H9 (cell line): Measurements from ENCODE around the gene EZH1. TPM values are rescaled to one million over a fixed set of nuclear protein-coding genes. Genes with fewer than 3 reads are reported as not detected.
"Not testable (repeated sequence)": the region's sequence is repeated elsewhere in the genome, so short reads cannot be mapped to it uniquely, and the experiment has no call there.

Source experiments
- DNase-seq: peaks from one replicate; pipeline ENCODE4 v3.0.0-alpha.2; 2017
- H2AFZ ChIP-seq: one replicate; pipeline ENCODE4 v1.6.1; 2013; ENCODE audit warnings: mild to moderate bottlenecking, low read length, control low read depth, moderate library complexity
- H2AK5ac ChIP-seq: 2 replicates; pipeline ENCODE4 v1.6.1; 2013; ENCODE audit warnings: low read length, control low read depth, mixed read lengths; ENCODE audit not compliant: insufficient read length
- H2BK120ac ChIP-seq: one replicate; pipeline ENCODE4 v1.6.1; 2013; ENCODE audit warnings: low read depth, mild to moderate bottlenecking, low read length, control low read depth, inconsistent platforms; ENCODE audit not compliant: poor library complexity, severe bottlenecking
- H2BK12ac ChIP-seq: 2 replicates; pipeline ENCODE4 v1.6.1; 2013; ENCODE audit warnings: low read length, control low read depth, mixed read lengths, low read depth; ENCODE audit not compliant: insufficient read length
- H2BK15ac ChIP-seq: 2 replicates; pipeline ENCODE4 v1.6.1; 2013; ENCODE audit warnings: low read depth, low read length, control low read depth
- H2BK20ac ChIP-seq: one replicate; pipeline ENCODE4 v1.6.1; 2013; ENCODE audit warnings: low read depth, mild to moderate bottlenecking, low read length, control low read depth, inconsistent platforms; ENCODE audit not compliant: poor library complexity, severe bottlenecking
- H2BK5ac ChIP-seq: 2 replicates; pipeline ENCODE4 v1.6.1; 2013; ENCODE audit warnings: low read length, control low read depth, mixed read lengths; ENCODE audit not compliant: insufficient read length
- H3K14ac ChIP-seq: 2 replicates; pipeline ENCODE4 v1.6.1; 2013; ENCODE audit warnings: low read length, control low read depth; ENCODE audit not compliant: insufficient read depth
- H3K18ac ChIP-seq: 2 replicates; pipeline ENCODE4 v1.6.1; 2013; ENCODE audit warnings: low read depth, mild to moderate bottlenecking, mixed read lengths, low read length, control low read depth; ENCODE audit not compliant: insufficient read length
- H3K23ac ChIP-seq: 2 replicates; pipeline ENCODE4 v1.6.1; 2013; ENCODE audit warnings: low read length, control low read depth, mixed read lengths, low read depth; ENCODE audit not compliant: insufficient read length
- H3K23me2 ChIP-seq: 2 replicates; pipeline ENCODE4 v1.6.1; 2013; ENCODE audit warnings: low read depth, mild to moderate bottlenecking, mixed read lengths, low read length, control low read depth; ENCODE audit not compliant: insufficient read length, poor library complexity, severe bottlenecking
- H3K27ac ChIP-seq: 2 replicates; pipeline ENCODE4 v1.5.1; 2013; ENCODE audit warnings: low read length, control low read depth, mixed read lengths, low read depth; ENCODE audit not compliant: insufficient read length
- H3K27me3 ChIP-seq: 2 replicates; pipeline ENCODE4 v1.6.1; 2013; ENCODE audit warnings: low read length, control low read depth, inconsistent platforms; ENCODE audit not compliant: insufficient read depth
- H3K4ac ChIP-seq: 2 replicates; pipeline ENCODE4 v1.6.1; 2013; ENCODE audit warnings: low read depth, mild to moderate bottlenecking, control low read depth, inconsistent platforms, low read length, moderate library complexity
- H3K4me1 ChIP-seq: 2 replicates; pipeline ENCODE4 v1.6.1; 2013; ENCODE audit warnings: low read length, control low read depth, inconsistent platforms; ENCODE audit not compliant: insufficient read depth
- H3K4me2 ChIP-seq: 2 replicates; pipeline ENCODE4 v1.6.1; 2013; ENCODE audit warnings: low read length, control low read depth, mixed read lengths; ENCODE audit not compliant: insufficient read length, insufficient read depth
- H3K56ac ChIP-seq: 2 replicates; pipeline ENCODE4 v1.6.1; 2013; ENCODE audit warnings: low read depth, mild to moderate bottlenecking, mixed read lengths, low read length, control low read depth; ENCODE audit not compliant: insufficient read length
- H3K79me1 ChIP-seq: 2 replicates; pipeline ENCODE4 v1.6.1; 2013; ENCODE audit warnings: low read depth, mild to moderate bottlenecking, moderate library complexity, low read length, control low read depth, inconsistent platforms; ENCODE audit not compliant: insufficient read depth, poor library complexity, severe bottlenecking
- H3K79me2 ChIP-seq: 2 replicates; pipeline ENCODE4 v1.6.1; 2013; ENCODE audit warnings: low read length, control low read depth, inconsistent platforms; ENCODE audit not compliant: insufficient read depth
- H3K9ac ChIP-seq: 2 replicates; pipeline ENCODE4 v1.6.1; 2013; ENCODE audit warnings: low read length, control low read depth, mixed read lengths; ENCODE audit not compliant: insufficient read length; ENCODE audit errors: extremely low read depth
- H3K9me3 ChIP-seq: one replicate; pipeline ENCODE4 v1.6.1; 2013; ENCODE audit warnings: low read depth, low read length, inconsistent platforms; ENCODE audit not compliant: control insufficient read depth
- H3T11ph ChIP-seq: one replicate; pipeline ENCODE4 v1.6.1; 2013; ENCODE audit warnings: mild to moderate bottlenecking, low read length, control low read depth, inconsistent platforms
- H4K20me1 ChIP-seq: one replicate; pipeline ENCODE4 v1.6.1; 2013; ENCODE audit not compliant: control insufficient read depth, insufficient read length, insufficient read depth
- H4K5ac ChIP-seq: 2 replicates; pipeline ENCODE4 v1.6.1; 2013; ENCODE audit warnings: low read depth, mild to moderate bottlenecking, mixed read lengths, low read length, control low read depth; ENCODE audit not compliant: insufficient read length
- H4K8ac ChIP-seq: replicated peaks from 2 replicates; pipeline ENCODE4 v1.6.1; 2013; ENCODE audit warnings: low read length, control low read depth, mixed read lengths, low read depth; ENCODE audit not compliant: insufficient read length
- H4K91ac ChIP-seq: 2 replicates; pipeline ENCODE4 v1.6.1; 2013; ENCODE audit warnings: low read depth, mild to moderate bottlenecking, moderate library complexity, mixed read lengths, low read length, control low read depth; ENCODE audit not compliant: insufficient read length
- H3K27ac Mint-ChIP-seq, 3 experiments: 2 replicates in 2 of 3; 3 replicates in 1 of 3; pipeline ENCODE4 v1.8.0; 2020 to 2021; ENCODE audit warnings: mixed read lengths in 3 of 3, mild to moderate bottlenecking in 1 of 3, moderate library complexity in 1 of 3
- H3K27me3 Mint-ChIP-seq: 2 replicates; pipeline ENCODE4 v1.8.0; 2021; ENCODE audit warnings: low read depth, mild to moderate bottlenecking, moderate library complexity, mixed read lengths
- H3K36me3 Mint-ChIP-seq, 3 experiments: 2 replicates in 2 of 3; 3 replicates in 1 of 3; pipeline ENCODE4 v1.8.0; 2020 to 2021; ENCODE audit warnings: low read depth in 3 of 3, mixed read lengths in 3 of 3; ENCODE audit not compliant: insufficient read depth in 1 of 3
- H3K4me1 Mint-ChIP-seq, 2 experiments: 2 replicates each; pipeline ENCODE4 v1.8.0; 2020; ENCODE audit warnings: mixed read lengths in 2 of 2
- H3K4me3 Mint-ChIP-seq, 2 experiments: 2 replicates in 1 of 2; 3 replicates in 1 of 2; pipeline ENCODE4 v1.8.0; 2020 to 2021; ENCODE audit warnings: mild to moderate bottlenecking in 2 of 2, mixed read lengths in 2 of 2, moderate library complexity in 1 of 2
- H3K9me3 Mint-ChIP-seq, 2 experiments: 2 replicates in 1 of 2; 3 replicates in 1 of 2; pipeline ENCODE4 v1.8.0; 2020; ENCODE audit warnings: mild to moderate bottlenecking in 2 of 2, mixed read lengths in 2 of 2, moderate library complexity in 1 of 2
- WGBS: extraction: QIAGEN DNeasy Blood & Tissue Kit; methylation state at CpG from one replicate; pipeline ENCODE4 v1.1.7; 2013; ENCODE audit warnings: missing lambda C conversion rate, low lambda C conversion rate, mixed read lengths; ENCODE audit not compliant: insufficient read length; ENCODE audit errors: extremely low coverage; 5-methylcytosine and 5-hydroxymethylcytosine counted together
- total RNA-seq: library from RNA; stranded (reverse); gene quantifications from 2 replicates; pipeline ENCODE4 v1.2.1, GENCODE V29; 2021
- TF ChIP-seq, protein P1 (sequence below): fragments of 200-600 bp; sonication (generic); conservative IDR thresholded peaks from 3 replicates; pipeline ENCODE4 v1.8.0; 2021; ENCODE audit warnings: antibody characterized with exemption, mild to moderate bottlenecking

EZH1 gene
- total RNA-seq, 1 experiment from 2014 or later: 17.9 TPM

DNA sequence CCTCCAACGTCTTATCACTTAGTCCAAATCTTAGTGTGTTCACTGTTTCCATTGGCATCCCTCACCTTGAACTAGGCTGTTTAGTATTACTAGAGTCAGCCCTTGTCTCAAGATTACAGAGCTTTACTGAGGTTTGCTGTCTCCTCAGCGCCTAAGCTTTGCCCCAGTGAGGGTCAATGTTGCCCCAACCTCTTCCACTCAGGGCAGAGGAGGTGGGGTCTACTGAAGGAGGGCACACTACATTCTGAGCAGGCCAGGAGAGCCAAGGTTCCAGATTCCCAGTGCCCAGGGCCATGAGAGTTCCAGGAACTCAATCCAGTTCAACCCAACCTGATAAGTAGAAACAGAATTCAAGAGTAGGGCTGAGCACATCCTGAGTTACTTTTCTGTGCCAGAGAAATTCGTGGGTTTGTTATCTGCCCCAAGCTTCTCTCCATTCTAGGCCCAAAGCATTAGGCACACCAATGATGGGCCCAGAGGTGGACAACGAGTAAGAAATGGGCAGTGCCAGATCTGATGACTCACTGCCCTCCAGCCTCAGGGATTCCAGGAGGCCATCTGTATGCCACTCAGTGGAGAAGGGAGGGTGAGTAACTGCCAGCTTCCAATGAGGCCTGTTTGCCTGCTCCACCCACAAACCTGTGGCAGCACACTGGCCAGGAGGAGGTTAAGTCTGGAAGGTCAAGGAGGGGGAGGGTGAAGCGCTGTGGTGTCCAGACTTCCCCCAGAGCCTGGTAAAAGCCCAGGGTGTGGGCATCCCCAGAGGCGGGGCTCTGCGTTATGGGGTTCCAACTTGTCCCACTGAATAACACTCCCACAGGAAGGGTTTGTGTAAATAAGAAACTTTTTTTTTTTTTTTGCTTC, 77.5 kb downstream of the EZH1 start:
- Histone ChIP-seq H3K9ac (no peak overlapping the region), H3K4ac (no peak overlapping the region), H3T11ph (no peak overlapping the region), H2AK5ac (no peak overlapping the region), H3K14ac (no peak overlapping the region), H3K23ac (no peak overlapping the region), H2BK120ac (no peak overlapping the region), H4K91ac (no peak overlapping the region), H3K79me1 (no peaks in the 10 kb centered on the region), H3K4me1 (peaks cover 2% of the 10 kb centered on the region; the same call in 1 of the 2 replicates), H3K27me3 (no peaks in the 10 kb centered on the region), H2BK12ac (no peak overlapping the region), H3K4me2 (no peak overlapping the region), H2AFZ (no peak overlapping the region), H3K9me3 (no peaks in the 10 kb centered on the region), H3K18ac (no peak overlapping the region), H3K27ac (no peak overlapping the region), H4K8ac (no peak overlapping the region), H3K56ac (no peak overlapping the region), H2BK15ac (no peak overlapping the region), H3K23me2 (peaks cover 9% of the 10 kb centered on the region), H2BK5ac (no peak overlapping the region), H4K20me1 (no peaks in the 10 kb centered on the region), H2BK20ac (no peak overlapping the region), H3K79me2 (no peaks in the 10 kb centered on the region), H4K5ac (no peak overlapping the region)
- H3K9me3 Mint-ChIP-seq: no peaks in the 10 kb centered on the region
- no CpG with 5 or more reads among the region's 7 CpGs for WGBS
- peaks cover 21 to 33% of the 10 kb centered on the region in 2 experiments for H3K4me1 Mint-ChIP-seq
- DNase-seq: peak; percentile 58
- peaks cover 25 to 71% (median 55%) of the 10 kb centered on the region in 3 experiments for H3K36me3 Mint-ChIP-seq
- H3K27ac Mint-ChIP-seq: peak overlapping the region in 2 of 3 experiments; percentile 51 to 67; a peak in 1 of 7 replicates
- TF ChIP-seq, protein P1, sequence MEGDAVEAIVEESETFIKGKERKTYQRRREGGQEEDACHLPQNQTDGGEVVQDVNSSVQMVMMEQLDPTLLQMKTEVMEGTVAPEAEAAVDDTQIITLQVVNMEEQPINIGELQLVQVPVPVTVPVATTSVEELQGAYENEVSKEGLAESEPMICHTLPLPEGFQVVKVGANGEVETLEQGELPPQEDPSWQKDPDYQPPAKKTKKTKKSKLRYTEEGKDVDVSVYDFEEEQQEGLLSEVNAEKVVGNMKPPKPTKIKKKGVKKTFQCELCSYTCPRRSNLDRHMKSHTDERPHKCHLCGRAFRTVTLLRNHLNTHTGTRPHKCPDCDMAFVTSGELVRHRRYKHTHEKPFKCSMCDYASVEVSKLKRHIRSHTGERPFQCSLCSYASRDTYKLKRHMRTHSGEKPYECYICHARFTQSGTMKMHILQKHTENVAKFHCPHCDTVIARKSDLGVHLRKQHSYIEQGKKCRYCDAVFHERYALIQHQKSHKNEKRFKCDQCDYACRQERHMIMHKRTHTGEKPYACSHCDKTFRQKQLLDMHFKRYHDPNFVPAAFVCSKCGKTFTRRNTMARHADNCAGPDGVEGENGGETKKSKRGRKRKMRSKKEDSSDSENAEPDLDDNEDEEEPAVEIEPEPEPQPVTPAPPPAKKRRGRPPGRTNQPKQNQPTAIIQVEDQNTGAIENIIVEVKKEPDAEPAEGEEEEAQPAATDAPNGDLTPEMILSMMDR: no peak
- H3K27me3 Mint-ChIP-seq: no peaks in the 10 kb centered on the region
- H3K4me3 Mint-ChIP-seq: no peak overlapping the region

DNA sequence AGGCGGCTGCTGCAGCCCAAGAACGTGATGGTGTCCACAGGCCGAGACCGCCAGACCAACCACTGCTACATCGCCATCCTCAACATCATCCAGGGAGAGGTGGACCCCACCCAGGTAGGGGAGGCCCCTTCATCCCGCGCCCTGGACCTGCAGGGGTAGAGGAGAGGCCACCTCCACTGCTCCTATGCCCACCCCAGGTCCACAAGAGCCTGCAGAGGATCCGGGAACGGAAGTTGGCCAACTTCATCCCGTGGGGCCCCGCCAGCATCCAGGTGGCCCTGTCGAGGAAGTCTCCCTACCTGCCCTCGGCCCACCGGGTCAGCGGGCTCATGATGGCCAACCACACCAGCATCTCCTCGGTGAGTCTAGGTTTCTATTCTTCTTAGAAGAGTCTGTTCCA, 78.7 kb downstream of the EZH1 start:
- H3K4me2 ChIP-seq, H2BK120ac ChIP-seq, H3K9me3 Mint-ChIP-seq, H3K27me3 ChIP-seq, H4K91ac ChIP-seq, H2AK5ac ChIP-seq, H3K4me3 Mint-ChIP-seq, H4K8ac ChIP-seq, H3K14ac ChIP-seq, H3K27ac Mint-ChIP-seq, H2BK12ac ChIP-seq, H3K79me1 ChIP-seq, H3K23ac ChIP-seq, H2BK20ac ChIP-seq, H3K79me2 ChIP-seq, H4K5ac ChIP-seq, H3K9me3 ChIP-seq, H3K56ac ChIP-seq, H2AFZ ChIP-seq, H3K9ac ChIP-seq, H3K18ac ChIP-seq, H3K27ac ChIP-seq, H3K23me2 ChIP-seq, H2BK5ac ChIP-seq, H3K4me1 ChIP-seq, H3K27me3 Mint-ChIP-seq, H3K4ac ChIP-seq, DNase-seq, H2BK15ac ChIP-seq, H3T11ph ChIP-seq, H4K20me1 ChIP-seq: not testable (repeated sequence)
- peaks cover 21 to 73% (median 56%) of the 10 kb centered on the region in 3 experiments for H3K36me3 Mint-ChIP-seq
- no CpG with 5 or more reads among the region's 16 CpGs for WGBS
- peaks cover 16 to 26% of the 10 kb centered on the region in 2 experiments for H3K4me1 Mint-ChIP-seq
